Stimulated activated naive CD4-positive, alpha-beta T cell (primary cell): Measurements from ENCODE around the gene ZNF470.

Source experiments
- DNase-seq, 6 experiments: peaks; one replicate each; lab custom pipeline; 2025; lab: John Stamatoyannopoulos, UW

ZNF470 gene

GRCh38 chr19:56567274-56568120 is at the start of gene ZNF470:
ZNF470 (plus strand) TSS chr19:56567468; CDS start chr19:56570312, 2,844 bp downstream.
- peak; percentile 70 to 83 (median 78) for DNase-seq

DNA sequence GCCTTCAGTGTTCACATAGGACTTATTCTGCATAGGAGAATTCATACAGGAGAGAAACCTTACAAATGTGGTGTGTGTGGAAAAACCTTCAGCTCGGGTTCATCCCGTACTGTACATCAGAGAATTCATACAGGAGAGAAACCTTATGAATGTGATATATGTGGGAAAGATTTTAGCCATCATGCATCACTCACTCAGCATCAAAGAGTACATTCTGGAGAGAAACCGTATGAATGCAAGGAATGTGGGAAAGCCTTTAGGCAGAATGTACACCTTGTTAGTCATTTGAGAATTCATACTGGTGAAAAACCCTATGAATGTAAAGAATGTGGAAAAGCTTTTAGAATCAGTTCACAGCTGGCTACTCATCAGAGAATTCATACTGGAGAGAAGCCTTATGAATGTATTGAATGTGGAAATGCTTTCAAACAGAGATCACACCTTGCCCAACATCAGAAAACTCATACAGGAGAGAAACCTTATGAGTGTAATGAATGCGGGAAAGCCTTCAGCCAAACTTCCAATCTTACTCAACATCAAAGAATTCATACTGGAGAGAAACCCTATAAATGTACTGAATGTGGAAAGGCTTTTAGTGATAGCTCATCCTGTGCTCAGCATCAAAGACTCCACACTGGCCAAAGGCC is 41.9 kb upstream of the ZNF470 start:
- no peak for DNase-seq

- no peak for DNase-seq
These were observed 29.8 kb upstream of the ZNF470 start for GRCh38 chr19:56537442-56537841.

- peak; percentile 79 to 98 (median 88) for DNase-seq
These were observed 29.0 kb upstream of the ZNF470 start for GRCh38 chr19:56538254-56538760.

DNA sequence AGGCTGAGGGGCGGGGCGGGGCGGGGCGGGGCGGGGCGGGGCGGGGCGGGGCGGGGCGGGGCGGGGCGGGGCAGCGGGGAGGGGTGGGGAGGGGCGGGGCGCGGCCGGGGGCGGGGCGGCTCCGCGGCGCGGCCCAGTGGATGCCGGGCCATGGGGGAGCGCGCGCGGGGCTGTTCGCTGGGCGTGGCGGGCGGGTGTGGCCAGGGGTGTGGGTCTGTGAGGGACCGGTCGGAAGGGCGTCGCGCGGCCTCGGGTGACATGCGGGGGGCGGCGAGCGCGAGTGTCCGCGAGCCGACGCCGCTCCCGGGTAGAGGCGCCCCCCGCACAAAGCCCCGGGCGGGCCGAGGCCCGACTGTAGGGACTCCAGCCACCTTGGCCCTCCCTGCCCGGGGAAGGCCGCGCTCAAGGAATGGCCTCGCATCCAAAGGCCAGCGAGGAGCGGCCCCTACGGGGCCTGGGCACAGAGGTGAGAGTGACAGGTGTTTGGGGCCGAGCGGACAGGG is 28.5 kb upstream of the ZNF470 start, which contains the start of gene ZFP28:
TSS of gene ZFP28 (plus strand) at position 188 of the 503 bp plus-strand sequence. CDS start at position 259, 71 bp downstream.
- DNase-seq, result peak in 1 of 6 experiments; percentile 35

DNA sequence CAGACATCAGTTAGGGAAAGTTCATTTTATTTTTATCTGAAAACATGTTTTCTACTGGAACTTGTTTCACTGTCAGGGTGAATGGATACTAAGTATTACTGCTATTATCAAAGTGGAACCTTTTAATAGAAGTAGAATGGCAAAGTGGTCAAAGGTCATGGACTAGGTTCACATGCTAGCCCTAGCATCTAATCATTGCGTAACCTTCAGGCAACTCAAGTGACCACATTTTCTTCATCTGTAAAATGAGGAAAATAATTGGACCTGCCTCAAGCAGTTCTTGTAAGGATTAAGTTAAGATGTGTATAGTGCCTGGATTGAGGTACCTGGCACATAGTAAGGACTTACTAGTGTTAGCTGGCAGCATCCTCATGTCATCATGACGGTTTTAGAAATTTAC is 23.5 kb upstream of the ZNF470 start:
- no peak for DNase-seq

GRCh38 chr19:56547535-56547934 is 19.7 kb upstream of the ZNF470 start:
- no peak for DNase-seq

- no peak for DNase-seq
These were observed 12.9 kb upstream of the ZNF470 start for GRCh38 chr19:56554272-56554869.

DNA sequence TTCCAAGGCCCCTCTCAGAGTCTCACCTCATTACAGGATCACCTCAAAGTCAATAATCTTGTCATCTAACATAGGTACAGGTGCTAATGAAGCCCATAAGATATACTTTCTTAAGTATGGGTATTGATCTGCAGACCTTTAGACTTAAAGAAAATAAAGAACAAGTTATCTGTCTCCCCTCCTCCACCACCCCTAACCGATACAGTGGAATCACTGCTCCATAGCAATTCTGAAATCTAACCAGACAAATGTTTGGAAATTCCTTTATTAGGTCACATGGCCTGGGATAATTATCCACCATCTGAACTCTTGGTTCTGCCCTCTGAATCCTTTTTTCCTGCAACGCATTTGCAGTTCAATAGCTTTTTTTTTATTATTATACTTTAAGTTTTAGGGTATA is 4.5 kb upstream of the ZNF470 start:
- DNase-seq, result no peak

DNA sequence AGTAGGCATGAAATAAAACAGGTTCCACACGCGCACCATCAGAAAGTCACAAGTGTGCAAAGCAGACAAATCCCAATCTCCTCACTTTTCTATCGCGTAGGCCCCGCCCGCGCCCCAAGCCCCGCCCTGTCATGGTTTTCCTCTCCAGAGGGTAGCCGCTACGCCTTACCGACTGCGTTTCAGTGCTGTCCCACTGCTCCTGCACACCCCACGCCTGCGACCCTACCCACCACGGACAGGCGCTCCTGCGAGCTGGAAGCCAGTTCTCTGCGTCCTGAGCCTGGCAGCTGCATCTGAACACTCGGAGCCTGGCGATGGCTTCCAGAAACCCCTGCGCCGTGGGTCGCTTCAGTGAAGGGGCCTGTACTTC is 379 bp upstream of the ZNF470 start:
- DNase-seq, result peak in 2 of 6 experiments; percentile 2 to 19

- no peak for DNase-seq
These were observed 5.3 kb downstream of the ZNF470 start for GRCh38 chr19:56572589-56572988.

DNA sequence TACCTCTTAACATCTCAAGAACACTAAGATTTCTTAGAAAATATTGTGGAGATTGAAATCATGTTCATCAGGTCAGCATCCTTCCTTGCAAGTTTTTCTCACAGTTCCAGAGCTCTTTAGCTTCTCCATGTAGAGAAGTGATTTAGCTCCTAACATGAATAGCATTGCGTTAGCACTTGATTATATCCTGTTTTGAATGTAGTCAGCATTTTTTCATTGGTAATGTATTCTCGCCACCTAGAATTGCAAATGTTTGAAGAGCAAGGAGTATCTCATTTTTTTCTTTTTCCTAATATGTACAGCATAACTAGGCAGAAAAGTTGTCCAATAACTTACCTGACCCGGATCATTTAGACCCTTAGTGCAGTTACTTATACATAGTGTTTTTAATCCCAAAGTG is 6.6 kb downstream of the ZNF470 start:
- no peak for DNase-seq

- no peak for DNase-seq
These were observed 10.7 kb downstream of the ZNF470 start for GRCh38 chr19:56577719-56578602.

DNA sequence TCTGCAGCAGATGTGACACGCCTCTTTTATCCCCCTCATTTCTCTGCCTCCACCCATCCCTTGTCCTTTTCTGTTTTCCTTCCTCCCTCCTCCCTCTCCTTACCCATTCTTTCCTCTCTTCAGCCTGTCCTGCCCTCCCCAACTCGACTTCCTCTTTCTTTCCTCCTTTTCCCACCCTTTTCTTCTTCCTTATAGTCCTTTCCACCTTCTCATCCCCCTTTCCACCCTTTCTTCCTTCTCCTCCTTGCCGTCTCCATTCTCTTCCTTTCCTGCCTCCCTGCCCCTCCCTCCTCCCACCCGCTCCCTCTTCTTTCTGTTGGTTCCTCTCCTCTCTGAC is 27.1 kb downstream of the ZNF470 start:
- DNase-seq, result no peak

DNA sequence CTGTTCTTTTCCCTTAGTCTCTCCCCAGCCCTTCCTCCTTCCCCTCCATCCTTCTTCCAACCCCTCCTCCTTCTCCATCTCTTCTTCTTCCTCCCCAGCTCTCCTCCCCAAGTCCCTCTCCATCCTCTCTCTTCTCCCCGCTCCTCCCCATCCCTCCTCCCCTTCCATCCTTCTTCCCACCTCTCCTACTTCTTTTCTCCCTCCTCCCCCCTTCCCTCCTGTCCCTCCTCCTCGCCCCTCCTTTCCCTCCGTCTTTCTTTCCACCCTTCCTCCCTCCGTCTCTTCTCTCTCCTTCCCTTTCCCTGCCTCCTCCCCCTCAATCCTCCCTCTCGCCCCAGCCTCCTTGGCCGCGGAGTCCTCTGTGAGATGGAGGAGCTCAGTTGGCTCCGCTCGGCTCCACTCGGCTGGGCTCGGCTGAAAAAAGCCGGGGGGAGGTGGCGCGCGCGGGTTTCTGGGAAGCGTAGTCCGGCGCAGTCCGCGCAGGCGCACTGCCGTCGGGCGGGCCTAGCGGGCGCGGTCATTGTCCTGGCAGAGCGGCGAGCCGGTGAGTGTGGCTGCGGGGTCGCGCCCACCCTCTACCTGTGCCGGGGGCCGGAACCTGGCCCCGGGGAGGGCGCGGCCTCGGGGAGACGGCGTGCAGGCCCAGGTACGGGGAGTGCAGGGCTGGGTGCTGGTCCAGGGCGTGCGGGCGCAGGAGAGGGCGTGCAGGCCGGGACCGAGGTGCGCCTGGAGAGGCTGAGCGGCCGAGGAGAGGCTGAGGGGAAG is 27.7 kb downstream of the ZNF470 start, which contains the start of gene ZNF71:
TSS of gene ZNF71 (plus strand) at position 520 of the 765 bp plus-strand sequence. CDS start 6,257 bp downstream, outside the sequence.
- peak; percentile 61 to 90 (median 76) for DNase-seq

DNA sequence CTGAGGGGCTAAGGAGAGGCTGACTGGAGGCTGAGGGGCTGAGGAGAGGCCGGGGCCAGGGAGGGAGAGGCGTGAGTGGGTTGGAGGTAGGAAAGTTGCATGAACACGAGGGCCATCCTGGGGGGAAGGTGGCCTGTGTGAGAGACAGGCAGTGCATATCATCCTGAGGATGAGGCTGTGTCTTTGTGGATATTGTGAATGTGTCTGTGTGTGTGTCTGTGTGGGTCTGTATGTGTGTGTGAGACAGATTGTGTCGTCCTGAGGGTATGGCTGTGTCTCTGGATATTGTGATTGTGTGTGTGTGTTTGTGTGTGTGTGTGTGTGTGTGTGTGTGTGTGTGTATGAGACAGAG is 28.3 kb downstream of the ZNF470 start:
- DNase-seq, result no peak

DNA sequence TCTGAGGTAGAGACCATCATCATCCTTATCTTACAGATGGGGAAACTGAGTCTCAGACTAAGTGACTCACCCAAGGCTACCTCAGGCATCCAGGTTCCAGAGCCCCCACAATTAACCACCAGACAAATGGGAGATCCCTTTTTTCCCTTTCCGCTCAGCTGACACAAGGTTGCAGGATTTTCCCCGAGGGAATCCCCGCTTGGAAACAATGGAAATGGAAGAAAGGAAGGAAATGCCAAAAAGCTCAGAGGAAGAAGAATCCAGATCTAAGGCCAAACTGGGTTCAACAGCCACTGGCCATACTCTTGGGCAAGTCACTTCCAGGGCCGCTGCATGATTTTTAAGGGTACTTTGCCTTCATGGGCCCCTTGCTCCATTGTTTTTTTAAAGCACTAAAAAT is 29.4 kb downstream of the ZNF470 start:
- DNase-seq, result no peak

- no peak for DNase-seq
These were observed 30.4 kb downstream of the ZNF470 start for GRCh38 chr19:56597696-56598095.

GRCh38 chr19:56601375-56601774 is 34.1 kb downstream of the ZNF470 start:
- DNase-seq, result no peak

- DNase-seq, result no peak
These were observed 36.6 kb downstream of the ZNF470 start for GRCh38 chr19:56603829-56604228.
